H1 (cell line): Measurements from ENCODE around the gene DMPK.

ENCODE experiments used
- POLR2AphosphoS5 ChIP-seq: IDR thresholded peaks from 2 replicates; pipeline ENCODE4 v1.6.1; 2011; ENCODE audit warnings: low read depth, low read length
- RAD21 ChIP-seq, 2 experiments: IDR thresholded peaks in 1 of 2; conservative IDR thresholded peaks in 1 of 2; 2 replicates each; pipeline ENCODE4 v1.6.1; 2011; ENCODE audit warnings: low read depth in 2 of 2, low read length in 2 of 2, improper control_type of control experiment in 1 of 2, inconsistent platforms in 1 of 2, mild to moderate bottlenecking in 1 of 2, moderate library complexity in 1 of 2
- TAF1 ChIP-seq: IDR thresholded peaks from 2 replicates; pipeline ENCODE4 v1.6.1; 2011; ENCODE audit warnings: mild to moderate bottlenecking, low read depth, low read length
- YY1 ChIP-seq: IDR thresholded peaks from 2 replicates; pipeline ENCODE4 v1.6.1; 2011; ENCODE audit warnings: low read depth, mild to moderate bottlenecking, low read length
- TF ChIP-seq, protein P1 (sequence below), 3 experiments: IDR thresholded peaks; 1 replicate in 2 of 3; 2 replicates in 1 of 3; pipeline versions ENCODE4 v1.5.1 to v1.6.1; 2011; ENCODE audit warnings: low read length in 3 of 3, mild to moderate bottlenecking in 3 of 3, inconsistent platforms in 2 of 3, low read depth in 1 of 3, moderate library complexity in 1 of 3; ENCODE audit not compliant: insufficient read depth in 1 of 3; ENCODE audit errors: control extremely low read depth in 1 of 3
- TF ChIP-seq, protein P2 (sequence below): IDR thresholded peaks from 2 replicates; pipeline ENCODE4 v1.6.1; 2011; ENCODE audit warnings: low read length, improper control_type of control experiment

DNA sequence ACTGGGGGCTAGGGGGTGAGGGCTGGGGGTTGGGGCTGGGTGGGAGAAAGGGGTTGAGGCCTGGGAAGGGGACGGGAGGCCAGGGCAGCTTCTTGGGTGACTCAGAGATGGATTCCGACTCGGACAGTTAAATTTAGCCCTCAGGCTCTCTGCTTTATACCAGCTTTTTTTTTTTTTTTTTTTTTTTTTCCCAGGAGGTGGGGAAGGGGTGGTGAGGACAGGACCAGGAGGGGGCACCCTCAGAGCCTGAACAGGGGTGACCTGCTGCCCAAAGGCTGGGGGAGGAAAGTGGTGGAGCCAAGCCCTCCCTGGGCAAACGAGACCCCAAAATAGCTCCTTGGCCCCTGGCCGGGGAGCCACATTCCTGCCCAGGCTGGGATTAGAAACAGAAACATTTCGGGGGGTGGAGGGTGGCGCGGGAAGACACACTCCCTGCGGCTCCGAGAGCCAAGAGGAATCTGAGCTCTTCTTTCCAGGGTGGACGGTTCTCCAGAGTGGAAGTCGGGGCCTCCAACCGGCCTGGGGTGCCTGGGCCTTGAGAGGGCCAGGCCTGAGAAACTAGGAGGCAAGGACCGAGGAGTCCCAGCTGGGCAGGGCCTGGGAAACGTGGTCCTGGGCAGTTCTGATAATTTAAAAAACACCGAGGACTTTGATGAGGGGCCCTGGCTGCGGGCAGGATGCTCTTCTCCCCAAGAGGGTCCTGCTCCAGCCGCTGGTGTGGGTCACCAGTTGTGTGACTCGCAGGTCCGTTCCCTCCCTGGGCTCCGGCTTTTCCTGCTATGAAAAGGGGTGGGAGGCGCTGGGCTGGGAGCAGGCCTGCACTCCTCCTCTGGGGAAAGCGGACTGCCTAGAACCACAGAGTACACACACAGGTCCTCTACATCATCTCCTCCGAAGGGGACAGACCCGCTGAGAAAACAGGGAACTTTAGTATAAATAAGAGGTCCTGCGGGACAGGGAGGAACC, 813 bp upstream of the DMPK start:
- no peak for TF ChIP-seq POLR2AphosphoS5
- TF ChIP-seq, protein P1, sequence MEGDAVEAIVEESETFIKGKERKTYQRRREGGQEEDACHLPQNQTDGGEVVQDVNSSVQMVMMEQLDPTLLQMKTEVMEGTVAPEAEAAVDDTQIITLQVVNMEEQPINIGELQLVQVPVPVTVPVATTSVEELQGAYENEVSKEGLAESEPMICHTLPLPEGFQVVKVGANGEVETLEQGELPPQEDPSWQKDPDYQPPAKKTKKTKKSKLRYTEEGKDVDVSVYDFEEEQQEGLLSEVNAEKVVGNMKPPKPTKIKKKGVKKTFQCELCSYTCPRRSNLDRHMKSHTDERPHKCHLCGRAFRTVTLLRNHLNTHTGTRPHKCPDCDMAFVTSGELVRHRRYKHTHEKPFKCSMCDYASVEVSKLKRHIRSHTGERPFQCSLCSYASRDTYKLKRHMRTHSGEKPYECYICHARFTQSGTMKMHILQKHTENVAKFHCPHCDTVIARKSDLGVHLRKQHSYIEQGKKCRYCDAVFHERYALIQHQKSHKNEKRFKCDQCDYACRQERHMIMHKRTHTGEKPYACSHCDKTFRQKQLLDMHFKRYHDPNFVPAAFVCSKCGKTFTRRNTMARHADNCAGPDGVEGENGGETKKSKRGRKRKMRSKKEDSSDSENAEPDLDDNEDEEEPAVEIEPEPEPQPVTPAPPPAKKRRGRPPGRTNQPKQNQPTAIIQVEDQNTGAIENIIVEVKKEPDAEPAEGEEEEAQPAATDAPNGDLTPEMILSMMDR (IDR thresholded peaks at IDR 0.05; ENCODE audit: control extremely low read depth in 1 of 3, insufficient read depth in 1 of 3, low read depth in 1 of 3, low read length in 3 of 3): 0 out of 4 replicates have a peak, but pooled peaks of 1 of the 3 experiments have one; percentile 4
- TF ChIP-seq TAF1: no peak
- TF ChIP-seq YY1: no peak
- no peak for TF ChIP-seq RAD21 (IDR thresholded peaks at IDR 0.05 in 1 of 2, conservative IDR thresholded peaks at IDR 0.05 in 1 of 2; ENCODE audit: low read depth in 2 of 2, low read length in 2 of 2)
- TF ChIP-seq, protein P2, sequence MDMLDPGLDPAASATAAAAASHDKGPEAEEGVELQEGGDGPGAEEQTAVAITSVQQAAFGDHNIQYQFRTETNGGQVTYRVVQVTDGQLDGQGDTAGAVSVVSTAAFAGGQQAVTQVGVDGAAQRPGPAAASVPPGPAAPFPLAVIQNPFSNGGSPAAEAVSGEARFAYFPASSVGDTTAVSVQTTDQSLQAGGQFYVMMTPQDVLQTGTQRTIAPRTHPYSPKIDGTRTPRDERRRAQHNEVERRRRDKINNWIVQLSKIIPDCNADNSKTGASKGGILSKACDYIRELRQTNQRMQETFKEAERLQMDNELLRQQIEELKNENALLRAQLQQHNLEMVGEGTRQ: no peak
